Effector memory CD4-positive, alpha-beta T cell (primary cell): Measurements from ENCODE around the gene SURF1.

Source experiments
- DNase-seq, 3 donors: peaks; one replicate each; pipeline ENCODE4 v3.0.0-alpha.2; 2020
- H3K27ac ChIP-seq: 2 replicates; pipeline ENCODE4 v1.7.0; 2013; ENCODE audit warnings: mild to moderate bottlenecking, low read length, moderate library complexity; ENCODE audit not compliant: insufficient read depth, poor library complexity, severe bottlenecking
- H3K27me3 ChIP-seq: replicated peaks from 2 replicates; pipeline ENCODE4 v1.7.0; 2013; ENCODE audit warnings: mild to moderate bottlenecking, low read length; ENCODE audit not compliant: insufficient read depth, control insufficient read depth, poor library complexity, severe bottlenecking
- H3K36me3 ChIP-seq: 2 replicates; pipeline ENCODE4 v1.7.0; 2013; ENCODE audit warnings: mild to moderate bottlenecking, low read length, moderate library complexity; ENCODE audit not compliant: control insufficient read depth, insufficient read depth
- H3K4me1 ChIP-seq: 2 replicates; pipeline ENCODE4 v1.7.0; 2013; ENCODE audit warnings: low read length, mild to moderate bottlenecking; ENCODE audit not compliant: control insufficient read depth, insufficient read depth, poor library complexity, severe bottlenecking
- H3K4me3 ChIP-seq: 2 replicates; pipeline ENCODE4 v1.7.0; 2013; ENCODE audit warnings: low read length, low read depth, mild to moderate bottlenecking; ENCODE audit not compliant: insufficient read depth, poor library complexity, severe bottlenecking
- H3K9me3 ChIP-seq: 2 replicates; pipeline ENCODE4 v1.7.0; 2013; ENCODE audit warnings: mild to moderate bottlenecking, low read length, moderate library complexity; ENCODE audit not compliant: control insufficient read depth

The SURF1 gene

DNA sequence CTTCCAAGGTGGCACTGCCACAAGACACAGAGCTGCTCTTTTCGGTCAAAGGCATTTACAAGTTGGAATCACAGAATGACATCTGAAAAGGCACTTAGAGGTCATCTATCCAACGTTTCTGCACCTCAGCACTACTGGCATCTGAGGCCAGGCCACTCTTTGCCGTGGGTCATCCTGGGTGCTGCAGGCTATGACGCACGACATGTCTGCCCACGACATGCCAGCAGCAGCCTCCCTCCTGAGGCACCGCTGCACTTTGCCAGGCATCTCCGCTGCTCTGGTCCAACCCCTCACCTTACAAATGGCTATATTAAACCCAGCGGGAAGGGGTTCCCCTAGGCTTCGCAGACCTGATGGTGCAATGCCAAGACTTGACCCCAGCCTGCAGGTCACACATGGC is 11.5 kb upstream of the SURF1 start:
- Histone ChIP-seq H3K4me3 (no peak overlapping the region), H3K36me3 (peaks cover 56% of the 10 kb centered on the region), H3K9me3 (no peaks in the 10 kb centered on the region), H3K4me1 (peaks cover 59% of the 10 kb centered on the region), H3K27ac (no peak overlapping the region), H3K27me3 (no peaks in the 10 kb centered on the region)
- DNase-seq = no peak

DNA sequence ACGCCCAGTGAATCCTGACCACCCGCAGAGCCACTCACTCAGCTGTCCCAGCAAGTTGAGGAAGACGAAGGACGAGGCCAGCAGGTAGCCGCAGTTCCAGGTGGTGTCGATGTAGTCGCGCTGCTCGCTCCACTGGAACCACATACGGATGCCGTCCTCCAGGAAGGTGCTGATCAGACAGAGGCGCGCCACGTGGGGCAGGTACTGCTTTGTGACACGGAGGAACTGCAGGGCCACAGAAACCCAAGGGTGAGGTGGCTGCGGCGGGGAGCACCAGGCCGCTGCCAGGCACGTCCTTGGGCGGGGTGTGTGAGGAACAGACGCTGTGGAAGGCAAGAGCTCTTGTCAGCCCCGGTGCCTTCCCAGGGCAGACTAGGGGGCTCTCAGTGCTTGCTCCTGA is 10.9 kb upstream of the SURF1 start:
- Histone ChIP-seq H3K27me3 (no peaks in the 10 kb centered on the region), H3K4me3 (no peak overlapping the region), H3K27ac (no peak overlapping the region), H3K4me1 (peaks cover 53% of the 10 kb centered on the region), H3K36me3 (peaks cover 61% of the 10 kb centered on the region), H3K9me3 (no peaks in the 10 kb centered on the region)
- DNase-seq = no peak

DNA sequence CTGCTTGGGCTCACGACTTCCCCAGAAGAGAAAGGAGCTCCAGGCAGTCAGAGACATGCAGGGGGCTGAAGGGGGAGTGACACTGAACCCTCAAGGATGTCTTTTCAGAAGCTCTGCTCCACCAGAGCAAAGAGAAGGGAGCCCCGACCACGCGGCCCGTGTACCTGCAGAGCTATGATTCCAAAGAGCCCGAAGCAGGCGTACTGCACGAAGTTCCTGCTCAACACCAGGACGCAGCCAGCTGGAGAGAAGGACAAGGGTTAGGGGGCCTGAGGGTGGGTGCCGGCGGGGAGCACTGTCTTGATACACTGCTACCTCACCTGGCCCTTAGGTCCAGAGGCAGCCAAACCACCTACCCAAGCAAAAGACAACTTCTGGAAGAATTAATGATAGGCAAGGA is 10.1 kb upstream of the SURF1 start:
- no peak for DNase-seq
- H3K9me3 ChIP-seq = no peaks in the 10 kb centered on the region
- no peak overlapping the region for H3K27ac ChIP-seq
- no peak overlapping the region for H3K4me3 ChIP-seq
- peaks cover 69% of the 10 kb centered on the region for H3K36me3 ChIP-seq
- H3K4me1 ChIP-seq = peaks cover 46% of the 10 kb centered on the region
- no peaks in the 10 kb centered on the region for H3K27me3 ChIP-seq

DNA sequence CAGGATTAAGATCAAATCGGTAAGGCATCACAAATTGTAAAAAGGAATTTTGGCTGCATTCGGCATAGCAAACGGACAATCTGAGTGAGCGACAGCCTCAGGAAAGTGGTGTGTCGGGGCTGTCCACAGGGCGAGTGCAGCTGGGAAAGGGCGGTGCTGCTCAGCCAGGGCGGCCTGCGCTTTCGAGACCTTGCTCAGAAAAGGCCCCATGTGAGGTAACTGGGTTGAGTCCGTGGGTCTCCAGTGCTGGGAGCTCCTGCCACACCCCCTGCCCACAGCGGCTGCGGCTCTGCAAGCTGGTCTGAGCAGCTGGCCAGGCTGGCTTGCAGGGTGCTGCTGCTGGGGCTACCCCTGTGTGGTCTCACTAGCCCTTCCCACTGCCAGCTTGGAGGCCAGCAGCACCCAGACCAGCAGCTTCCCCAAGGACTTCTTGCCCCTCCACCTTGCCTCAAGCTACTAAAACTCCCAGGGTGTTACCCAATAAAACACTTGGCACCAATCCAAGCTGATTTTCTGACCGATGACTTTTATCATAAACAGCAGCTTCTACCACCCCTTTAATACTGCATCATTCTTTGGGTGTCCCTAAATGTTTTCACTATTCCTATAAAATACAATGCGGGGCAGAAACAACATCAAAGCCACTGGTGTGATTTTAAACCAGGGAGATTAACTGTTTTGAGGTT is 6.2 kb upstream of the SURF1 start:
- Histone ChIP-seq H3K4me3 (no peak overlapping the region), H3K27ac (no peak overlapping the region), H3K36me3 (peaks cover 82% of the 10 kb centered on the region), H3K27me3 (no peaks in the 10 kb centered on the region), H3K4me1 (peaks cover 11% of the 10 kb centered on the region), H3K9me3 (no peaks in the 10 kb centered on the region)
- no peak for DNase-seq

DNA sequence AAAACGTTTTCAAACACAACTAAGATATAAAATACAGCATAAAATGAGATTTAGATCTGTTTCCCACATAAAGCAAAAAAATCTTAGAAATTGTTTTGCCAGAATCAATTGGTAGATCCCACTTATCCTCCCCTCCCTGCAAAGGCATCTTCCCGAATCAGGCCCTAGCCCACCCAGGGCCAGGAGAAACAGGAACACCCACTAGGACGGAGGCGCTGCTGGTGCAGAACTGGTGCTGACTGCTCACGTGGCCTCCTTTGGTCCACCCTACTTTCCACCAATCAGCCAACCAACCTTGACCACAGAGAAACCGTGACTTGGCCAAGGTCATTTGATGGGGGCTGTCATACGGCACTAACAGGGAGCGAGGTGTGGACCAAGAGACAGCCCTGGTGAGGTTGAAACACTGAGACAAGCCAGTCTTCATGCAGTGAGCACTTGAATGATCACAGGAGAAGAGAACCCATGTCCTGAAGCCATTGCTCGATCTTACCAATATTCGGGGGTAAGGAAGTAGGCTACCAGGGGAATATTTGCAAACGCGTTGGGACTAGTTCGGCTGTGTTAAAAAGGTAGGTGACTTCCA is 5.3 kb upstream of the SURF1 start:
- Histone ChIP-seq H3K4me3 (no peak overlapping the region), H3K4me1 (peaks cover 12% of the 10 kb centered on the region), H3K36me3 (peaks cover 73% of the 10 kb centered on the region), H3K9me3 (no peaks in the 10 kb centered on the region), H3K27ac (no peak overlapping the region), H3K27me3 (no peaks in the 10 kb centered on the region)
- no peak for DNase-seq

DNA sequence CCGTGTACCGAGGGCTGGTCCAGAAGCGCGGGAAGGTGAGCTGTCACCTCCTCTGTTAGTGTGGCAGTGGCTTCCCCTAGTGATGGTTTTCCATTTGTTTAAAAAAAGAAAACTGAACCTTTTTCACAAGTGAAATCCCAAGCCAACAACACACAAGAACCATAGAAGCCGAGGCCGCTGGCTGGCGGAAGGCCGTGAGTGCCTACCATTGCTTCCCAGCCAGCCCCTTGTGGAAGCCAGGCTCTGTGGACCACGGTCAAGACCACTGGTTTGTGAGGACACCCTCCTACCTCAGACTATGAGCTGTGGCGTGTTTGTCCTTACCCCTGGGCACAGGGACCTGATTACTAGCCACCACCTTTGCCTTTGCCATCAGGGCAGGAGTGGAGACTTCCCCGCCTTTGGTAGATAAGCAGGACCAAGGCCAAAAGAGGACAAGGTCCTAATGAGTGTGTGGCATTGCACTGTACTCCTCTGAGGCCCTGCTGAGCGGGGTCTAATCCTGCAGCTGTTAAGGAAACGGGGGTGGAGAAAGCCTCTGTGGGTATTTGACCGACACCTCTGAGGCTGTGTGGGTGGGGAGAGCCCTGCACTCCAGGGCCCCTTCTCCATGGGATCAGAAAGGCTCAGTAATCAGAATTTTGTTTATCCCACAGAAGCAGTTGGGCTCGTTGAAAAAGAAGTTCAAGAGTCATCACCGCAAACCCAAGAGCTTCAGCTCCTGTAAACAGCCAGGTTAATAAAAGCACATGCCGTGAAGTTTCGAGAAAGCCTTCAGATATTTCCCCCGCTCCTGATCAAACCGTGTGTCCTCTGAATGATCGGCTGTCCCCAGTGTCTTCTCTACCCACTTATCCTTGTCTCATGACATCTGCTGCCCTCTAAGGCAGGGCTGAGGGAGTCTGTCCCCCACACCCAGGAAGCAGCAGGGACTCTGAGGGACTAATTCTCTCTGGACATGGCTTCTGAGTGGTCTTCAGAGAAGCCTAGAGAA is 4.4 kb upstream of the SURF1 start:
- Histone ChIP-seq H3K27me3 (no peaks in the 10 kb centered on the region), H3K9me3 (no peaks in the 10 kb centered on the region), H3K36me3 (peaks cover 64% of the 10 kb centered on the region), H3K4me3 (no peak overlapping the region), H3K4me1 (peaks cover 16% of the 10 kb centered on the region), H3K27ac (no peak overlapping the region)
- no peak for DNase-seq

DNA sequence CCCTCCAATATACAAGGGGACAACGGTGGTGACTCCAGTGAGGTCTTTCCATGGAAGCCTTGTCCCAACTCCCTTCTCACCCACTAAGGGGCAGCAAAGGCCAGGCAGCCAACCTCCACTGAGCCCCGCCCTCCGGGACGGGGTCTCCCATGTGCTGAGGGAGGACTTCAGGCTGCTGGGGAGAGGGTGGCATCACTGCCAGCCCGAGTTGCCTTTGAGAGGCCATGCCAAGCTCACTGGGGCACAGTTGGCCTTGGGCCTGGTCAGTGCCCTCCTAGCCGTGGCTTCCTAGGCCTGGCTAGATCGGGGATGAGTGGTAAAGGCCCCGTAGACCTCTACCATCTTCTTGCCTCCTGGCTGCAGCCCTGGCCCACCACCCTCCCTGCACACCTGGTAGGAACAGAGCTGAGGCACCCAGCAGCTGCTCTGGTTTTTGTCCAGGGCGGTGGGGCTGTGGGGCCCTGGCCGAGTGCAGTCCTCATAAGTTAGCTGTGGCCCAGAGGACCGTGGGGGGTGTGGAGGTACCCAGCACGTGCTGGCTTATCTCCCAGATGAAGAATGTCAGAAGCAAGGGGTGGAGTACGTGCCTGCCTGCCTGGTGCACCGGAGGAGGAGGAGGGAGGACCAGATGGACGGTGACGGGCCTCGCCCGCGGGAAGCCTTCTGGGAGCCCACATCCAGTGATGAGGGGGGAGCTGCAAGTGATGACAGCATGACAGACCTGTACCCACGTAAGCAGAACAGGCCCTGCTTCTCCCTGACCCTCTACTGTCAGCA is 3.3 kb upstream of the SURF1 start:
- peaks cover 53% of the 10 kb centered on the region for H3K36me3 ChIP-seq
- H3K27me3 ChIP-seq = no peaks in the 10 kb centered on the region
- H3K4me3 ChIP-seq = no peak overlapping the region

DNA sequence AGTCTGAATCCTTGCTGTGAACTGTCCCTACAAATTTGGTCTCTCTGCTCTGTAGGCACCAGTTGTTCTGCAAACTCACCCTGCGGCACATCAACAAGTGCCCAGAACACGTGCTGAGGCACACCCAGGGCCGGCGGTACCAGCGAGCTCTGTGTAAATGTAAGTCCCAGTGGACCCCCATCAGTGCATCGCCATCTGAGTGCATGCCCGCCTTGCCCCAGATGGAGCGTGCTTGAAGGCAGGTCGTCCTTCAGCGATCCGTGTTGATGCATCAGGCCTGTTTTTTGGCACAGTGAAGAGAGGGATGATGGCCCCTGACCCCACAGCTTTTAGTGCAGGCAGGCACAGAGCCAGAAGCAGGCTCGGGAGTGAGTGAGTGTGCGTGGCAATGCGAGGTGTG is 1.4 kb upstream of the SURF1 start:
- Histone ChIP-seq H3K4me3 (no peak overlapping the region), H3K27me3 (no peaks in the 10 kb centered on the region), H3K4me1 (peaks cover 19% of the 10 kb centered on the region), H3K36me3 (peaks cover 45% of the 10 kb centered on the region), H3K9me3 (no peaks in the 10 kb centered on the region), H3K27ac (peak overlapping the region; percentile 83)
- no peak for DNase-seq

More for the DNA sequence above, 3.3 kb upstream of the SURF1 start:
- Histone ChIP-seq H3K4me1 (peaks cover 19% of the 10 kb centered on the region), H3K9me3 (no peaks in the 10 kb centered on the region), H3K27ac (no peak overlapping the region)
- DNase-seq = no peak

DNA sequence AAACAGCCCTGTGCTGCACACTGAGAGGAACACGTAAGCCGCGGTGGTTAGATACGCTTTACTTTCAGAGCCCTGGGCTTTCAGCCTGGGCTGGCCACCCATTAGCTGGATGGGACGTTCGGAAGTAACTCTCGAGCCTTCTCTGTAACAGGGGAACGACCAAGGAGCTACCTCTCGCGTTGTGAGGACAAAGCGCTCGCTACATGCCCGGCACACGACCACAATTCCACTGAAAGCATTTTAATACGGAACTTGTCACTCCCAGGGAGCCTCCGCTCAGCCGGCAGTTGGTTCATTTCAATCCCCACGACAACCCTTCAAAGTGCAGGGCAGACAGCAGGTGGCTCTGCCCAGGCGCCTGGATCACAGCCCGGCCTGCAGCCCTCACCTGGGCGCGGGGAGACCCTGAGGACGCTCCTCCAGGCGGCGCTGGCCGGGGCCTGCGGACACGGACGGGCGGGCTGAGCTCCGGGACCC is 368 bp downstream of the SURF1 start:
- Histone ChIP-seq H3K4me3 (peak overlapping the region; percentile 85), H3K4me1 (peaks cover 19% of the 10 kb centered on the region), H3K27me3 (no peaks in the 10 kb centered on the region), H3K36me3 (peaks cover 45% of the 10 kb centered on the region), H3K9me3 (no peaks in the 10 kb centered on the region), H3K27ac (peak overlapping the region; percentile 68)
- no peak for DNase-seq
